Mucosa of stomach (tissue), 1 donor: ENCODE results near the gene OLIG2.

ENCODE experiments used
- H3K27me3 ChIP-seq: one replicate; pipeline ENCODE4 v1.7.0; 2013; ENCODE audit warnings: mild to moderate bottlenecking, low read length; ENCODE audit not compliant: control insufficient read depth, insufficient read depth
- H3K36me3 ChIP-seq: one replicate; pipeline ENCODE4 v1.7.0; 2013; ENCODE audit warnings: low read length; ENCODE audit not compliant: control insufficient read depth, insufficient read depth
- H3K4me1 ChIP-seq: one replicate; pipeline ENCODE4 v1.7.0; 2013; ENCODE audit warnings: mild to moderate bottlenecking, low read length; ENCODE audit not compliant: control insufficient read depth, insufficient read depth
- H3K4me3 ChIP-seq: one replicate; pipeline ENCODE4 v1.7.0; 2013; ENCODE audit warnings: low read length
- H3K9ac ChIP-seq: one replicate; pipeline ENCODE4 v1.7.0; 2013; ENCODE audit warnings: mild to moderate bottlenecking, low read length, moderate library complexity
- H3K9me3 ChIP-seq: one replicate; pipeline ENCODE4 v1.7.0; 2013; ENCODE audit warnings: mild to moderate bottlenecking, low read length, moderate library complexity; ENCODE audit not compliant: control insufficient read depth
- donor health status: Pancreatic carcinoma.

OLIG2 gene

GRCh38 chr21:33008333-33009051 is 17.2 kb upstream of the OLIG2 start:
- Histone ChIP-seq H3K9me3 (no peaks in the 10 kb centered on the region), H3K27me3 (peaks cover 14% of the 10 kb centered on the region), H3K4me3 (no peak overlapping the region), H3K4me1 (no peaks in the 10 kb centered on the region), H3K9ac (no peak overlapping the region), H3K36me3 (no peaks in the 10 kb centered on the region)

- no peaks in the 10 kb centered on the region for H3K36me3 ChIP-seq
- no peak overlapping the region for H3K4me3 ChIP-seq
- H3K9ac ChIP-seq: no peak overlapping the region
- no peaks in the 10 kb centered on the region for H3K4me1 ChIP-seq
- peaks cover 14% of the 10 kb centered on the region for H3K27me3 ChIP-seq
- no peaks in the 10 kb centered on the region for H3K9me3 ChIP-seq
Observed at GRCh38 chr21:33010931-33011330, 14.8 kb upstream of the OLIG2 start.

- Histone ChIP-seq H3K9ac (no peak overlapping the region), H3K4me3 (no peak overlapping the region), H3K4me1 (no peaks in the 10 kb centered on the region), H3K36me3 (no peaks in the 10 kb centered on the region), H3K27me3 (peaks cover 14% of the 10 kb centered on the region), H3K9me3 (no peaks in the 10 kb centered on the region)
Observed at GRCh38 chr21:33011462-33011861, 14.3 kb upstream of the OLIG2 start.

- Histone ChIP-seq H3K4me1 (no peaks in the 10 kb centered on the region), H3K9ac (no peak overlapping the region), H3K9me3 (no peaks in the 10 kb centered on the region), H3K4me3 (no peak overlapping the region), H3K36me3 (no peaks in the 10 kb centered on the region), H3K27me3 (peaks cover 18% of the 10 kb centered on the region)
Observed at GRCh38 chr21:33013626-33014025, 12.1 kb upstream of the OLIG2 start.

- Histone ChIP-seq H3K4me3 (no peak overlapping the region), H3K36me3 (no peaks in the 10 kb centered on the region), H3K9me3 (no peaks in the 10 kb centered on the region), H3K4me1 (no peaks in the 10 kb centered on the region), H3K27me3 (peaks cover 25% of the 10 kb centered on the region), H3K9ac (no peak overlapping the region)
Observed at GRCh38 chr21:33014331-33014730, 11.4 kb upstream of the OLIG2 start.

GRCh38 chr21:33015096-33015495 is 10.6 kb upstream of the OLIG2 start:
- Histone ChIP-seq H3K9me3 (no peaks in the 10 kb centered on the region), H3K4me3 (no peak overlapping the region), H3K27me3 (peaks cover 33% of the 10 kb centered on the region), H3K4me1 (no peaks in the 10 kb centered on the region), H3K9ac (no peak overlapping the region), H3K36me3 (no peaks in the 10 kb centered on the region)

GRCh38 chr21:33015756-33016155 is 10.0 kb upstream of the OLIG2 start:
- H3K4me3 ChIP-seq: no peak overlapping the region
- H3K27me3 ChIP-seq: peaks cover 38% of the 10 kb centered on the region
- H3K9me3 ChIP-seq: no peaks in the 10 kb centered on the region
- H3K36me3 ChIP-seq: no peaks in the 10 kb centered on the region
- no peak overlapping the region for H3K9ac ChIP-seq
- H3K4me1 ChIP-seq: no peaks in the 10 kb centered on the region

- Histone ChIP-seq H3K4me1 (no peaks in the 10 kb centered on the region), H3K36me3 (no peaks in the 10 kb centered on the region), H3K27me3 (peaks cover 69% of the 10 kb centered on the region), H3K9me3 (no peaks in the 10 kb centered on the region), H3K9ac (no peak overlapping the region), H3K4me3 (no peak overlapping the region)
Observed at GRCh38 chr21:33018707-33019465, 6.8 kb upstream of the OLIG2 start.

- Histone ChIP-seq H3K9ac (no peak overlapping the region), H3K4me1 (no peaks in the 10 kb centered on the region), H3K36me3 (no peaks in the 10 kb centered on the region), H3K9me3 (no peaks in the 10 kb centered on the region), H3K27me3 (peaks cover 73% of the 10 kb centered on the region), H3K4me3 (no peak overlapping the region)
Observed at GRCh38 chr21:33019516-33019884, 6.2 kb upstream of the OLIG2 start.

GRCh38 chr21:33019885-33020557 is 5.7 kb upstream of the OLIG2 start:
- Histone ChIP-seq H3K9me3 (no peaks in the 10 kb centered on the region), H3K9ac (no peak overlapping the region), H3K4me3 (no peak overlapping the region), H3K4me1 (no peaks in the 10 kb centered on the region), H3K27me3 (peaks cover 76% of the 10 kb centered on the region), H3K36me3 (no peaks in the 10 kb centered on the region)

- H3K9me3 ChIP-seq: no peaks in the 10 kb centered on the region
- no peaks in the 10 kb centered on the region for H3K36me3 ChIP-seq
- H3K4me3 ChIP-seq: no peak overlapping the region
- no peak overlapping the region for H3K9ac ChIP-seq
- H3K4me1 ChIP-seq: no peaks in the 10 kb centered on the region
- H3K27me3 ChIP-seq: peaks cover 78% of the 10 kb centered on the region
Observed at GRCh38 chr21:33020558-33021100, 5.1 kb upstream of the OLIG2 start.

- H3K9me3 ChIP-seq: no peaks in the 10 kb centered on the region
Observed at GRCh38 chr21:33021150-33021549, 4.6 kb upstream of the OLIG2 start.

More at GRCh38 chr21:33021150-33021549, 4.6 kb upstream of the OLIG2 start:
- no peaks in the 10 kb centered on the region for H3K4me1 ChIP-seq
- H3K36me3 ChIP-seq: no peaks in the 10 kb centered on the region
- H3K27me3 ChIP-seq: peaks cover 83% of the 10 kb centered on the region
- H3K4me3 ChIP-seq: no peak overlapping the region
- no peak overlapping the region for H3K9ac ChIP-seq
